Erythroblast (primary cell): ENCODE data around the gene MYO18A.

Source experiments
- GATA1 ChIP-seq: IDR thresholded peaks from 2 replicates; pipeline ENCODE4 v1.6.1; 2011; ENCODE audit warnings: low read depth, mild to moderate bottlenecking, control low read depth, low read length, moderate library complexity
- POLR2A ChIP-seq: IDR thresholded peaks from 2 replicates; pipeline ENCODE4 v1.6.1; 2011; ENCODE audit warnings: mild to moderate bottlenecking, low read length

DNA sequence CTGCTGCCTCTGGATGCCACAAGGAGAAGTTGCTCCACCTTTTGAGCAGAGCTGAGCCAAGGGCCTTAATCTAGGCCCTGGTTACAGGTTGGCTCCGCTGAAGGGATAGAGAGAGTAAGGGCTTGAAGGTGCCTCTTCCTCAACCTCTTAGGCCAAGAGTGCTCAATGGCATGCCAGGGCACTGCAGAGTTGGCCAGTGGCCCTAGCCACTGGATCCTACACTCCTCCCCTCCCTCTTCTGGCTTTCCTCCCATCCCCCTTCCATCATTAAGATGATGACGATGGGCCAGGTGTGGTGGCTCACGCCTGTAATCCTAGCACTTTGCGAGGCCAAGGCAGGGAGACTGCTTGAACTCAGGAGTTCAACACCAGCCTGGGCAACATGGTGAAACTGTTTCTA lies 50.5 kb downstream of the MYO18A start:
- no peak for TF ChIP-seq POLR2A
- no peak for TF ChIP-seq GATA1
